Measurements from ENCODE around the gene BLNK. TPM values are rescaled to one million over a fixed set of nuclear protein-coding genes. Genes with fewer than 3 reads are reported as not detected.
"Not testable (repeated sequence)": the region's sequence is repeated elsewhere in the genome, so short reads cannot be mapped to it uniquely, and the experiment has no call there.

BLNK gene
- total RNA-seq, 2 donors from 2014 or later: 13.5 to 55.4 TPM

GRCh38 chr10:96201525-96201924 is 69.8 kb downstream of the BLNK start:
- 59 to 93% methylated on average over 1 of the region's 1 CpG for WGBS, 2 donors
- ATAC-seq: no peak
- Histone ChIP-seq H3K4me1 (no peaks in the 10 kb centered on the region), H3K27me3 (no peaks in the 10 kb centered on the region), H3K4me3 (no peak overlapping the region), H3K27ac (no peak overlapping the region), H3K36me3 (replicated peaks in 1 of 2; ENCODE audit: insufficient read depth in 1 of 2, low read depth in 2 of 2) (peaks cover 0 to 13% of the 10 kb centered on the region in 2 donors), H3K9me3 (no peaks in the 10 kb centered on the region)
- intact Hi-C loops (cut with DNase I): no loop called here
- TF ChIP-seq CTCF (IDR thresholded peaks at IDR 0.05) (no peak), POLR2A (IDR thresholded peaks at IDR 0.05) (no peak)
- no peak for DNase-seq

- ATAC-seq; H3K27me3 ChIP-seq; H3K4me3 ChIP-seq; H3K36me3 ChIP-seq (replicated peaks in 1 of 2; ENCODE audit: insufficient read depth in 1 of 2, low read depth in 2 of 2); intact Hi-C loops (cut with DNase I); DNase-seq; H3K27ac ChIP-seq; H3K4me1 ChIP-seq: not testable (repeated sequence)
- H3K9me3 ChIP-seq: peaks cover 0 to 16% (median 0%) of the 10 kb centered on the region in 3 donors
- WGBS, 2 donors: 88 to 93% methylated on average over 1 of the region's 1 CpG
These were observed 81.9 kb downstream of the BLNK start for GRCh38 chr10:96189505-96189904.

GRCh38 chr10:96188916-96189315 is 82.5 kb downstream of the BLNK start:
- 91% methylated on average over 1 of the region's 1 CpG for WGBS, 2 donors
- DNase-seq (no peak), ATAC-seq (no peak)
- H3K27me3 ChIP-seq: no peaks in the 10 kb centered on the region
- no peaks in the 10 kb centered on the region for H3K4me1 ChIP-seq
- no peak for TF ChIP-seq CTCF (IDR thresholded peaks at IDR 0.05)
- TF ChIP-seq POLR2A (IDR thresholded peaks at IDR 0.05): no peak
- peaks cover 0 to 18% (median 0%) of the 10 kb centered on the region in 3 donors for H3K9me3 ChIP-seq
- peaks cover 0 to 1% of the 10 kb centered on the region in 2 donors for H3K36me3 ChIP-seq (replicated peaks in 1 of 2; ENCODE audit: insufficient read depth in 1 of 2, low read depth in 2 of 2)
- intact Hi-C loops (cut with DNase I): no loop called here
- H3K4me3 ChIP-seq: no peak overlapping the region
- no peak overlapping the region for H3K27ac ChIP-seq

GRCh38 chr10:96188421-96188820 is 82.9 kb downstream of the BLNK start:
- intact Hi-C loops (cut with DNase I): no loop called here
- ATAC-seq (no peak), DNase-seq (no peak)
- Histone ChIP-seq H3K27me3 (no peaks in the 10 kb centered on the region), H3K36me3 (replicated peaks in 1 of 2; ENCODE audit: insufficient read depth in 1 of 2, low read depth in 2 of 2) (peaks cover 0 to 1% of the 10 kb centered on the region in 2 donors), H3K4me1 (no peaks in the 10 kb centered on the region), H3K9me3 (peaks cover 0 to 23% (median 0%) of the 10 kb centered on the region in 3 donors), H3K27ac (no peak overlapping the region), H3K4me3 (no peak overlapping the region)
- TF ChIP-seq CTCF (IDR thresholded peaks at IDR 0.05) (no peak), POLR2A (IDR thresholded peaks at IDR 0.05) (no peak)
- WGBS, 2 donors: 85 to 93% methylated on average over 2 of the region's 2 CpGs

- Histone ChIP-seq H3K27me3 (no peaks in the 10 kb centered on the region), H3K36me3 (replicated peaks in 1 of 2; ENCODE audit: insufficient read depth in 1 of 2, low read depth in 2 of 2) (no peaks in the 10 kb centered on the region), H3K9me3 (peaks cover 0 to 6% (median 0%) of the 10 kb centered on the region in 3 donors), H3K27ac (no peak overlapping the region), H3K4me3 (no peak overlapping the region), H3K4me1 (no peaks in the 10 kb centered on the region)
- no peak for DNase-seq
- intact Hi-C loops (cut with DNase I): no loop called here
- ATAC-seq: no peak
- no peak for TF ChIP-seq CTCF (IDR thresholded peaks at IDR 0.05)
- TF ChIP-seq POLR2A (IDR thresholded peaks at IDR 0.05): no peak
- WGBS, 2 donors: 97 to 98% methylated on average over 1 of the region's 1 CpG
These were observed 94.4 kb downstream of the BLNK start for GRCh38 chr10:96176985-96177384.

Measured in body of pancreas (tissue), 4 donors.